ENCODE results near the gene SDF4.

Gene SDF4

DNA sequence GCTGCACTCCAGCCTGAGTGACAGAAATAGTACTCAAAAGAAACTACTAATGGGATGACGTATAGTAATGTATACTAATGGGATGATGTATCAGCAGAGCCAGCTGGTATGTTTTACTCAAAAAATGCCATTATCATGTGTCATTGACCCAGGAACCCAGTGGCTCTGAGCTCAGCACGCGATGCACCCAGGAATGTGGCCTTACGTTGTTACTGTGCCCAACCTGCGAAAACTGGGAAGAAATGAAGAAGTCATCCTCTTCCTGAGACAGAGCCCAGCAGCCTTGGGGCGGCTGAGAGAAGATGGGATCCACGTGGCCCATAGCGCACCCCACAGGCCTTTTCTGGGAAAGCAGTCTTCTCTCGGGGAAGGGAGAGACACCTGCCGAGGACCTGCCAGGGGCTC is 33.1 kb upstream of the SDF4 start:
- Mint-ChIP-seq H3K4me3 (no peak overlapping the region), H3K4me1 (ENCODE audit: low read depth) (peaks cover 9% of the 10 kb centered on the region), H3K27me3 (ENCODE audit: low read depth) (no peaks in the 10 kb centered on the region), H3K36me3 (ENCODE audit: low read depth) (peaks cover 20% of the 10 kb centered on the region), H3K9me3 (no peaks in the 10 kb centered on the region), H3K27ac (no peak overlapping the region)

DNA sequence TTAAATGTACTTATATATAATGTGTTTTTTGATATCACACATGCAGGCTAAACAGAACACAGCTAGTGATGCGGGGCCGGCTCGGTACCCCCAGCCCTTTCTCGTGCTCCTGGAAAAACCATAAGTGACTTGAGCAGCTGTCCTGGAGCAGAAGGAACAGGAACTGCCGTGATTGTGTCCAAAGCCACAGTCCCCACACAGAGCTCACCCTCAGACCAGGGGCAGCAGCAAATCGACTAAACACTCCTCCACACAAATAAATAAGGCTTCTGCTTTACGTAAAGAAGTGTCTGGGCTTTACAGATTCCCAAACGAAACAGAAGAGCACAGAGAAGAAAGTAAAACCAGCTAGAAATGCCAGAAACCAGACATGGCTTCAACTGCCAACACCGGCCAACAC is 32.2 kb upstream of the SDF4 start:
- H3K36me3 Mint-ChIP-seq (ENCODE audit: low read depth), result peaks cover 26% of the 10 kb centered on the region
- no peak overlapping the region for H3K27ac Mint-ChIP-seq
- H3K27me3 Mint-ChIP-seq (ENCODE audit: low read depth), result no peaks in the 10 kb centered on the region
- H3K9me3 Mint-ChIP-seq, result no peaks in the 10 kb centered on the region
- H3K4me3 Mint-ChIP-seq, result no peak overlapping the region
- peaks cover 8% of the 10 kb centered on the region for H3K4me1 Mint-ChIP-seq (ENCODE audit: low read depth)

DNA sequence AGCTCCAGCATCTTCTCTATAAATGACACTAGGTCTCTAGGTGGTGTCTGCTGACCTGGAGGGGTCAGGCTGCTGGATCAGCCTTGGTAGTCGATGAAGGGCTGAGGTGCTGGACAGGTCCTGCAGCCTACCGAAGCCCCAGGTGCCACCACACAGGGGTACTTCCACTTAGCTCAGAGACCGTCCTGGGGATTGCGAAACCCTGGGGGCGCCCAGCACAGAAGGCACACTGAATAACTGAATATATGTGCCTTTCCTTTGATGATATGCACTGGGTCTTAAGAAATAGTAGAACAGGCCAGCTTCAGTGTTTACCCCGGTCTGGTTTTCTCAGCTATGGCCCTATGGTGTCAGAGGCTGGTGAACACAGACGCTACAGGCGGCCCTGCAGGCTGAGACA is 31.0 kb upstream of the SDF4 start:
- Mint-ChIP-seq H3K27ac (no peak overlapping the region), H3K36me3 (ENCODE audit: low read depth) (peaks cover 28% of the 10 kb centered on the region), H3K27me3 (ENCODE audit: low read depth) (no peaks in the 10 kb centered on the region), H3K4me1 (ENCODE audit: low read depth) (peaks cover 10% of the 10 kb centered on the region), H3K9me3 (no peaks in the 10 kb centered on the region), H3K4me3 (no peak overlapping the region)

DNA sequence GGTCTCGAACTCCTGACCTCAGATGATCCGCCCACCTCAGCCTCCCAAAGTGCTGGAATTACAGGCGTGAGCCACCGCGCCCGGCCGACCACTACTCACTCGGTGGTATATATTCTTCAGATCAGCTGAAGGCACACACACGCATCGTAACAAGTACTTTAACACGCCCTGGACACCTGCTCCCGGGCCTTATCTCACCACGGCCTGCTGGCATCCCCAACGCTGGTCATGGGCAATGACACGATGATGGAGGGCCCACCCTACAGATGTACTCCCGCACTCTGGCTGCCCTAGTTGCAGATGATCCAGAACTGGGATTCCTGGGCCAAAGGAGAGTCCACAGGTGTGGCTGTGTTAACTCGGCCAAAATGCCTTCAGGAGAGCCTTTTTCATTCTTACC is 30.3 kb upstream of the SDF4 start:
- Mint-ChIP-seq H3K36me3 (ENCODE audit: low read depth) (peaks cover 33% of the 10 kb centered on the region), H3K27ac (no peak overlapping the region)

DNA sequence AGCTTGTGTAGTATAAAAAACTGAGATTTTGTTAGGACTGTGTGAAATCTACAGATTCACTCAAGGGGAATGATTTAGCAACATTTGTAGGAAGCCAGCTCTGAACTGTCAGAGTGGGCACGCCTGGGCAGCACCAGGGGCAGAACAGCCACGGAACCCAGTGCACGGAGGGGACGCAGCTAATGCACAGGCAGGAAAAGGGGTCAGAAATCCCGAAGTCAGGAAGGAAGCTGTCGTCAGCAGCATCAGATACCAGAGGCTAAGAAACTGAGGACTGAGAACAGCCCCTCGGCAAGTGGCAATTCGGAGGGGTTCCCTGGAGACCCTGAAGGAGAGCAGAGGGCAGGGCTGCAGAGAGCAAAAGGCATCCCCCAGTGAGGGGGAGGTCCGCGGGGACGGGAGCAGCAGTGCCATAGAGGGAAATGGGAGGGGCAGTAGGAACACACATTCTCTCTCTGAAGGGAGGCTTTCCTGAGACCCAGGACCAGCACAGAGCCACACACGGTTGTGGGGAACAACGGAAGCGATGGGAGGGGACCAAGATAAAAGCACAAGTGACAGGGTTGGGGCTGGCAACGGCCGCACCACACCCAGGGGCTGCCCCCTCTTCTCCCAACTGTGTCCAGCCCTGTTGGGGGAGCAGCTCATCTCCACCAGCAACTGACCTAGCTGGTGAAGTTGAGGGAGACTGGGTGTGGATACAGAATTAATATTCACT is 29.2 kb upstream of the SDF4 start:
- no peaks in the 10 kb centered on the region for H3K9me3 Mint-ChIP-seq
- H3K4me1 Mint-ChIP-seq (ENCODE audit: low read depth), result peaks cover 10% of the 10 kb centered on the region
- H3K27ac Mint-ChIP-seq, result peak overlapping the region; percentile 68
- H3K36me3 Mint-ChIP-seq (ENCODE audit: low read depth), result peaks cover 35% of the 10 kb centered on the region
- H3K4me3 Mint-ChIP-seq, result no peak overlapping the region
- no peaks in the 10 kb centered on the region for H3K27me3 Mint-ChIP-seq (ENCODE audit: low read depth)

More for the DNA sequence above, 30.3 kb upstream of the SDF4 start:
- no peaks in the 10 kb centered on the region for H3K9me3 Mint-ChIP-seq
- no peak overlapping the region for H3K4me3 Mint-ChIP-seq
- peaks cover 10% of the 10 kb centered on the region for H3K4me1 Mint-ChIP-seq (ENCODE audit: low read depth)
- no peaks in the 10 kb centered on the region for H3K27me3 Mint-ChIP-seq (ENCODE audit: low read depth)

DNA sequence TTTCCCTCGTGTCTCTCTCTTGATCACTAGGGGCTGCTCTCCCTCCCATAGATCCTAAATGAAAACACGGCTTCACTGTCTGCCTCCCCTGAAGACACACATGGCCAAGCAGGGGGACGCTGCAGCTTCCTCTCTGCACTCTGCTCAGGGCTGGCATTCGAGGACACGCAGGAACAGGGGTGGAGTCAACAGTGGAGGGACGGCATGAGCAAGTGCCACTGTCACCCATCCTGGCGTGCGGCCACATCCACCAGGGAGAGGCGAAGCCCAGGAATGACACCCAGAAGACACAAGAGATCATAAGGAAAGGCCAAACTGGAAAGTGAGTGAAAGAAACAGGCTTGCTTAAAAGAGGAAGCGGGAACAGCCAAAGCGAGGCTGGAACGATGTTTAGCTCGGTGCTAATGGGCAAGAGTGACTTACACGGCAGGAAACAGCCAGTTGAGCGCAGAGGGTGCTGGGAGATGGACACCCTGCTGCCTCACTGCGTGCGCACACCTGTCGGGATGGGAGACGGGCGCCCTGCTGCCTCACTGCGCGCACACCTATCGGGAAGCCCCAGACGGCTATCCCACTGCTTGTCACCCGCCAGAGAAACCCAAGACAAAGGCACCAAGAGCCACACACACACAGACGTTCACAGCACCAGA is 28.3 kb upstream of the SDF4 start:
- H3K9me3 Mint-ChIP-seq, result no peaks in the 10 kb centered on the region
- H3K4me3 Mint-ChIP-seq, result no peak overlapping the region
- no peak overlapping the region for H3K27ac Mint-ChIP-seq
- H3K36me3 Mint-ChIP-seq (ENCODE audit: low read depth), result peaks cover 35% of the 10 kb centered on the region
- peaks cover 9% of the 10 kb centered on the region for H3K4me1 Mint-ChIP-seq (ENCODE audit: low read depth)
- H3K27me3 Mint-ChIP-seq (ENCODE audit: low read depth), result no peaks in the 10 kb centered on the region

DNA sequence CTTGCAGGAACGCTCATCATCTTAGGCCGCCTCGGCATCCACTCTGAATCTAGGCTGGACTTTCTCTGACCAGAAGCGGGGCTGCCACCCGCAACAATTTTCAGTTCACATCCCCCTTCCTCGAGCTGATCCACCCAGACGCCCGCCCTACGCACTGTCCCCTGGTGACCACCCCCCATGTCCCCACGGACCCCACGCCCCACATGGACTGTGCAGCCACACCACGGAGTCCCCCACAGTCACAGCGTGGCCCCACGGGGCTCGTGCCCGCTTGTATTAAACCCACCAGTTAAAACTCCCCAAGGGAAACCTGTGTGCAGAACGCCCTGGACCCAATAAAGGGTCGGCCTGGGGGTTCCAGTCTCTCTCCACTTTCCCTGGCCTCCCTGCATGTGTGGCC is 27.7 kb upstream of the SDF4 start:
- H3K4me3 Mint-ChIP-seq, result no peak overlapping the region
- no peaks in the 10 kb centered on the region for H3K9me3 Mint-ChIP-seq
- H3K27me3 Mint-ChIP-seq (ENCODE audit: low read depth), result no peaks in the 10 kb centered on the region
- H3K36me3 Mint-ChIP-seq (ENCODE audit: low read depth), result peaks cover 35% of the 10 kb centered on the region
- H3K4me1 Mint-ChIP-seq (ENCODE audit: low read depth), result peaks cover 9% of the 10 kb centered on the region
- no peak overlapping the region for H3K27ac Mint-ChIP-seq

DNA sequence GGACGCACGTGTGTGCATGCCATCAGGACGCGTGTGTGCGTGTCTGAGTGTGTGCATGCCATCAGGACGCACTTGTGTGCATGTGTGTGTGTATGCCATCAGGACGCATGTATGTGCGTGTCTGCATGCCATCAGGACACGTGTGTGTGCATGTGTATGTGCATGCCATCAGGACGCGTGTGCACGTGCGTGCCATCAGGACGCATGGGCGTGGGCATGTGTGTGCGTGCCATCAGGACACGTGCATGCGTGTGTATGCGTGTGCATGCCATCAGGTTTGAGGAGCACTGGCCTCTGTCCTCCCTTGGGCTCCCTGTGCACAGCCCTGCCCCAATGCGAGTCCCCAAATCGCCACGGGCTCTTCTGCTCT is 27.3 kb upstream of the SDF4 start:
- Mint-ChIP-seq H3K4me1 (ENCODE audit: low read depth) (peaks cover 9% of the 10 kb centered on the region), H3K36me3 (ENCODE audit: low read depth) (peaks cover 35% of the 10 kb centered on the region), H3K4me3 (no peak overlapping the region), H3K27ac (no peak overlapping the region), H3K9me3 (no peaks in the 10 kb centered on the region), H3K27me3 (ENCODE audit: low read depth) (no peaks in the 10 kb centered on the region)

DNA sequence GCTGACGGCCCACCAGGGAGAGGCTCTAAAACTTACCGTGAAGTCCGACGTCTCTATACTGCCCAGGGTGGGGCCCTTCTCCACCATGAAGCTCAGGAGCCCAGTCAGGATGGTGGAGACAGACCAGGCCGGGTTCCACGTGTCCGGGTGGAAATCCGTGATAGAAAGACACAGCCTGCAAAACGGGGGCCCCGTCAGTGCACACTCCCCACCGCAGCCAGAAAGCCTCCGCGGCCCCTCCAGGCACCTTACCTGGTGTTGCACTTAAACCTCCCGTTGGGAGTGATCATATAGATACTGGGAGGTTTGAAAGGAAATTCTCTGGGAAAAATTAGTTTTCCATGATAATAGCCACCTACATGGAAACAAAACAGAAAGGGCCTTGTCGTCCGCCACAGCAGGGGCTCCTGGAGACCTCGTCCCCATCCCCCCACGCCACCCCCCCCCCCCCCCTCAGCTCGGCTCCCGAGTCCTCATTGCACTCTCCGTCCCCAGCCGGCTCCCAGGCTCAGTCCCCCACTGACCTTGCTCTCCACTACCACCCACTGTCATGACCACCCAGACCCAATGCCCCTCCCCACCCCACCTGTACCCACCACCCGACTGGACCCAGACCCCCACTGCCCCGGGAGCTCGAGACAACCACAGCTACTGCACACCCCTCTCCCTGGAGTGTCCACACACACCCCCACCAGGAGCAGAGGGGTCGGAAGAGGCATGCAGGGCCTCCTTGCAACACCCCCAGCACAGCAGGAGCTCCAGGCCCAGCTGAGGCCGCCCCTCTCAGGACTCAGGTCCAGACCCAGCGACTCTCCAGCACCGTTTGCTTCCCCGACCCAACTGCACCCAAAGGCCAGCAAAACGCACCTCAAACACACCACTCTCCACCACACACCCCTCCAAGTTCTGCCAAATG is 25.4 kb upstream of the SDF4 start:
- Mint-ChIP-seq H3K4me1 (ENCODE audit: low read depth) (peaks cover 9% of the 10 kb centered on the region), H3K36me3 (ENCODE audit: low read depth) (peaks cover 36% of the 10 kb centered on the region), H3K27me3 (ENCODE audit: low read depth) (no peaks in the 10 kb centered on the region), H3K27ac (peak overlapping the region; percentile 13), H3K4me3 (no peak overlapping the region), H3K9me3 (no peaks in the 10 kb centered on the region)

DNA sequence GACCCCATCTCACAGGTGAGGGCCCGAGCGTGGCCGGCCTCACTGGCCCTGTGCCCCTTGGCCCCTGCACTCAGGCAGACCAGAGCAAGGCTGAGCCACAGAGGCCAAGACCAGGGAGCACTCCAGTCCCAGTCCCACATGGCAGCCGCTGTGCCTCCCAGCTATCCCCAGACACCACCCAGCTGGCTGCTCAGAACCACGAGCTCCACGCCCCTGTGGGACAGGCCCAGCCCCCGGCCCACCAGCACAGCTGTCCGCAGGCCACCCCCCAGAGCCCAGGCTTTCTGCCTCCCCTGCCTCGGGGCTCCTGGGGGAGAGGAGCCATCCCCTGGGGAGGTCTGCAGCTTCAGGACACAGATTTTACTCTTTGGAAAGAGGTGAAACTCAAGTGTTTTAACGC is 23.8 kb upstream of the SDF4 start:
- peaks cover 32% of the 10 kb centered on the region for H3K36me3 Mint-ChIP-seq (ENCODE audit: low read depth)
- H3K4me3 Mint-ChIP-seq, result no peak overlapping the region
- no peaks in the 10 kb centered on the region for H3K9me3 Mint-ChIP-seq
- no peak overlapping the region for H3K27ac Mint-ChIP-seq
- H3K27me3 Mint-ChIP-seq (ENCODE audit: low read depth), result no peaks in the 10 kb centered on the region
- peaks cover 10% of the 10 kb centered on the region for H3K4me1 Mint-ChIP-seq (ENCODE audit: low read depth)

DNA sequence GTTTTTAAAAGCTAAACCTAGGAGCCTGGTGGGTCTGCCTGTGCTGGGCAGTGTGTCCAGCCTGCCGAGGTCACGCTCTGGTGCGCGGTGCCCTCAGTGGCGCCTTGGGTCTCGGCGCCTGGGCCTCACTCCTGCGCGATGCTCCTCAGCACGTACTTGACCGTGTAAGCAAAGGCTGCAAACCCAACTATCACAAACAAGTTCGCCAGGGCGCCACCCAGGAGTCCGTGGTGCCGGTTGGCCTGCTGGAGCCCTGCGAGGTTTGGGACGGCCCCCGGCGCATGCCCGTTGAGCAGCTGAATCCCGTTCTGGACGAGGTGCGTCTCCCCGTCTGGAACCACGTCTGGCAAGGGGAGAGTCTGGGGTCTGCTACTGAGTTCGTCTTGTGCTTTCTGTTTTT is 23.3 kb upstream of the SDF4 start:
- Mint-ChIP-seq H3K27me3 (ENCODE audit: low read depth) (no peaks in the 10 kb centered on the region), H3K9me3 (no peaks in the 10 kb centered on the region), H3K27ac (no peak overlapping the region), H3K4me3 (no peak overlapping the region), H3K36me3 (ENCODE audit: low read depth) (peaks cover 31% of the 10 kb centered on the region), H3K4me1 (ENCODE audit: low read depth) (peaks cover 10% of the 10 kb centered on the region)

DNA sequence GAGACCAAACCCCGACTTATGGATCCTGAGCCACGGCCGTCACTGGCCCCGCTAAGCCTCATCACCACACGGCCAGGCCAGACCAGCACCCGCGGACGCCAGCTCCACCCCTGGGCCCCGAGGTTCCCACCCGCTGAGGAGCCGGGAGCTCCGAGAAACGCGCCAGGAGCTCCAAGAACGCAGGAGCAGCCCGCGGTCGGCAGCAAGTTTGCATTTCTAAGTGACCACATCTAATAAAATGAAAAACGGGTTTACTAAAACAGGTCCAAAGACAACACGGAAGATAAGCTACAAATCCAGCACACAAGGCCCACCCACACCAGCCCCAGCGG is 22.8 kb upstream of the SDF4 start:
- peaks cover 9% of the 10 kb centered on the region for H3K4me1 Mint-ChIP-seq (ENCODE audit: low read depth)
- H3K9me3 Mint-ChIP-seq, result no peaks in the 10 kb centered on the region
- no peak overlapping the region for H3K27ac Mint-ChIP-seq
- H3K27me3 Mint-ChIP-seq (ENCODE audit: low read depth), result no peaks in the 10 kb centered on the region
- peaks cover 27% of the 10 kb centered on the region for H3K36me3 Mint-ChIP-seq (ENCODE audit: low read depth)
- no peak overlapping the region for H3K4me3 Mint-ChIP-seq

DNA sequence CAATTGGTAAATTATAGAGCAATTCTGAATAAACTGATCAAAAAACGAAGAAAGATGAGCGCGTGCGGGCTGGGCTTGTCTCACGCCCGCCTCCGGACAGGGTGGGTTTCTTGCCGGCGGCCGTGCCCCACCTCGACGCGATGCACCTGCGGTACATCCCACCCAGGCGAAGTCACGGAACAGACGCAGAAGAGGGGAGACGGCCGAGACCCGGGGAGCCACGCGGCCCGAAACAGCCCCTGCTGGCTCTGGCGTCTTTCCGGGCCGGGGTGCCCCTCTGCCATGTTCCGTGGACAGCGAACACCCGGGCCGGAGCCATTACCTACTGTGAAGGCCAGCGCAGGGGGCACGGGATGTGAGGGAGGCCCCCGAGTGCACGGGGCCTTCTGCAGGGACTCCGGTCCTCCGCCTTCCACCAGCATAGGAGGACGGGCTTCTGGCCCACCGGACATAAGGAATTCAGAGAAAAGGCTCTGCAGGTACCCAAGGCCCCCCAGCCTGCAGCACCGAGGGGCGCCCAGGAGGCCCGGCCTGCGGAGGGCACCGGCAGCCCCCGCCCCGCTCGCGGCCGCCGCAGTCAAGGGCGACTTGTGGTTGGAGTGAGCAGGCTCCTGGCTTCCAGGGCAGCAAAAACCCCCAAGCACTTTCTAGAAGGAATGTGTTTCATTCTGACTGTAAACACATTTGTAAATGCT is 22.3 kb upstream of the SDF4 start:
- no peaks in the 10 kb centered on the region for H3K9me3 Mint-ChIP-seq
- no peak overlapping the region for H3K4me3 Mint-ChIP-seq
- peaks cover 11% of the 10 kb centered on the region for H3K4me1 Mint-ChIP-seq (ENCODE audit: low read depth)
- H3K27ac Mint-ChIP-seq, result no peak overlapping the region
- H3K36me3 Mint-ChIP-seq (ENCODE audit: low read depth), result peaks cover 23% of the 10 kb centered on the region
- H3K27me3 Mint-ChIP-seq (ENCODE audit: low read depth), result no peaks in the 10 kb centered on the region

DNA sequence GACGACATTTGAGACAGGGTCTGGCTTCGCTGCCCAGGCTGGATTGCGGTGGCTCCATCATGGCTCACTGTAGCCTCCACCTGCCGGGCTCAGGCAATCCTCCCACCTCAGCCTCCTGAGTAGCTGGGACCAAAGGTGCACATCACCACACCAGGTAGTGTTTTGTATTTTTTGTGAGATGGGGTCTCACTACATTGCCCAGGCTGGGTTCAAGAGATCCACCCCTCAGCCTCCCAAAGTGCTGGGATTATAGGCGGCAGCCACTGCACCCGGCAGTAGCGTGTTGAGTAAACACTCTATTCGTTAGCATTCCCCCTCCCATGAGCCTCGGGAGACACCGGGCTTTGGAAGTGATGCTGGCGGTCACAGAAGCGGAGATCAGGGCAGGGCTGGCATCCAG is 21.5 kb upstream of the SDF4 start:
- Mint-ChIP-seq H3K27me3 (ENCODE audit: low read depth) (no peaks in the 10 kb centered on the region), H3K27ac (no peak overlapping the region), H3K4me1 (ENCODE audit: low read depth) (peaks cover 9% of the 10 kb centered on the region), H3K36me3 (ENCODE audit: low read depth) (peaks cover 23% of the 10 kb centered on the region), H3K4me3 (no peak overlapping the region), H3K9me3 (no peaks in the 10 kb centered on the region)

All from T-helper 1 cell treated with Interleukin-12 subunit alpha and Interleukin-12 subunit beta and Interleukin-4 antibody, amounts not matched to agents 30 μg/mL and 1 μg/mL, for 36 hours (primary cell).